22Rv1 (cell line): Measurements from ENCODE around the gene MROH9.
"Not testable (repeated sequence)": the region's sequence is repeated elsewhere in the genome, so short reads cannot be mapped to it uniquely, and the experiment has no call there.

ENCODE experiments used
- H3K27ac ChIP-seq: fragments of 450-650 bp; 2 replicates; pipeline ENCODE4 v1.5.1; 2017
- CTCF ChIP-seq: fragments of 450-650 bp; IDR thresholded peaks from 2 replicates; pipeline ENCODE4 v1.5.1; 2017; ENCODE audit warnings: mild to moderate bottlenecking
- ZFX ChIP-seq: fragments of 450-650 bp; IDR thresholded peaks from 2 replicates; pipeline ENCODE4 v1.6.1; 2017; ENCODE audit warnings: antibody characterized with exemption, borderline replicate concordance

MROH9 gene

GRCh38 chr1:170931650-170932049 lies 3.7 kb upstream of the MROH9 start:
- no peak for TF ChIP-seq CTCF
- TF ChIP-seq ZFX = no peak
- H3K27ac ChIP-seq = no peak overlapping the region

DNA sequence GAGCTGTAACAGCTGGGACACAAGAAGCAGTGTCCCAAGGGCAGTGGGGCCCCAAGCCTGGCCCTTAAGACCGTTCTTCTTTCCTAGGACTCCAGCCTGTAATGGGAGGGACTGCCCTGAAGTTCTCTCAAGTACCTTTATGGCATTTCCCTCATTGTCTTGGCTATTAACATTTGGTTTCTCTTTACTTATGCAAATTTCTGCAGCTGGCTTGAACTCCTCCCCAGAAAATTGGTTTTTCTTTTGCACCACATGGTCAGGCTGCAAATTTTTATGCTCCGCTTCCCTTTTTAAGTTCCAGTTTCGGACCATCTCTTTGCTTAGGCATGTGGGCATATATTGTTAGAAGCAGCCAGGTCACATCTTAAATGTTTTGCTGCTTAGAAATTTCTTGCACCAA lies 3.1 kb upstream of the MROH9 start:
- H3K27ac ChIP-seq = no peak overlapping the region
- TF ChIP-seq CTCF (no peak), ZFX (no peak)

- TF ChIP-seq ZFX = no peak
- no peak for TF ChIP-seq CTCF
- H3K27ac ChIP-seq = no peak overlapping the region
Observed at GRCh38 chr1:170938281-170938680, 2.9 kb downstream of the MROH9 start.

GRCh38 chr1:170939476-170939875 lies 4.1 kb downstream of the MROH9 start:
- no peak overlapping the region for H3K27ac ChIP-seq
- TF ChIP-seq ZFX = no peak
- no peak for TF ChIP-seq CTCF

DNA sequence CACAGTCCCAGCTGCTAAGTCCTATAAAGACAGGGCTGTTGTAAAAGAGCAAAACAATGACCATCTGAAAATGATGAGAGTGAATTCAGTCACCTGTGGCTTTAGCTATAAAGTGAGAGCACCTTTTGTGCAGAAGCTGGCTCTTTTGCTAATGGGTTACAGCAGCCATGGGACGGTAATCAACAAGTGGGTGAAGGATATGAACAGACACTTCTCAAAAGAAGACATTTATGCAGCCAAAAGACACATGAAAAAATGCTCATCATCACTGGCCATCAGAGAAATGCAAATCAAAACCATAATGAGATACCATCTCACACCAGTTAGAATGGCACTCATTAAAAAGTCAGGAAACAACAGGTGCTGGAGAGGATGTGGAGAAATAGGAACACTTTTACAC lies 16.4 kb downstream of the MROH9 start:
- not testable (repeated sequence) for H3K27ac ChIP-seq

GRCh38 chr1:170959385-170959784 lies 24.1 kb downstream of the MROH9 start:
- no peak overlapping the region for H3K27ac ChIP-seq
- no peak for TF ChIP-seq CTCF

DNA sequence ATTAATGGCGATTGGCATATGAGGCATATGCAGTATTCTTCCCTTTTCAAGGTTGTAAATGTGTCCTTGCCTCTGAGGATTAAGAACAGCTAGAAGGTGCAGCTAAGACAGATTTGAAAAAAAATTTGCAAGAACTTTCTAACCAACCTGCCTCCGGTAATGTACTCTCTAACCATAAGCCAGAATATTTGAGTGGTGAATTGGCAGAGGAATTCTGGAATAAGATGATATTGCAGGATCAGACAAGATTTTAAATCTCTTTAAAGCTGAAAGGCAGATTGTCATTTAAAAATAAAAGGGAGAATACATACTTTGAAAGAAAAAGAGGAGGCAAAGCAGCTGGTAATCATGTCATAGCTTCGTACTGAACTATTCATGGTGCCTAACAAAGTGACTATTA lies 29.2 kb downstream of the MROH9 start:
- H3K27ac ChIP-seq = no peak overlapping the region
- TF ChIP-seq ZFX = no peak
- no peak for TF ChIP-seq CTCF

- TF ChIP-seq CTCF = peak; percentile 84
- no peak for TF ChIP-seq ZFX
Observed at GRCh38 chr1:170967042-170967910, 31.9 kb downstream of the MROH9 start.

More at GRCh38 chr1:170967042-170967910, 31.9 kb downstream of the MROH9 start:
- no peak overlapping the region for H3K27ac ChIP-seq
